Fibroblast of peridontal ligament (primary cell): Measurements from ENCODE around the gene GPR85.
"Not testable (repeated sequence)": the region's sequence is repeated elsewhere in the genome, so short reads cannot be mapped to it uniquely, and the experiment has no call there.

ENCODE experiments used
- DNase-seq: peaks from one replicate; pipeline ENCODE4 v3.0.0-alpha.2; 2010; ENCODE audit errors: extremely low read depth

The GPR85 gene

DNA sequence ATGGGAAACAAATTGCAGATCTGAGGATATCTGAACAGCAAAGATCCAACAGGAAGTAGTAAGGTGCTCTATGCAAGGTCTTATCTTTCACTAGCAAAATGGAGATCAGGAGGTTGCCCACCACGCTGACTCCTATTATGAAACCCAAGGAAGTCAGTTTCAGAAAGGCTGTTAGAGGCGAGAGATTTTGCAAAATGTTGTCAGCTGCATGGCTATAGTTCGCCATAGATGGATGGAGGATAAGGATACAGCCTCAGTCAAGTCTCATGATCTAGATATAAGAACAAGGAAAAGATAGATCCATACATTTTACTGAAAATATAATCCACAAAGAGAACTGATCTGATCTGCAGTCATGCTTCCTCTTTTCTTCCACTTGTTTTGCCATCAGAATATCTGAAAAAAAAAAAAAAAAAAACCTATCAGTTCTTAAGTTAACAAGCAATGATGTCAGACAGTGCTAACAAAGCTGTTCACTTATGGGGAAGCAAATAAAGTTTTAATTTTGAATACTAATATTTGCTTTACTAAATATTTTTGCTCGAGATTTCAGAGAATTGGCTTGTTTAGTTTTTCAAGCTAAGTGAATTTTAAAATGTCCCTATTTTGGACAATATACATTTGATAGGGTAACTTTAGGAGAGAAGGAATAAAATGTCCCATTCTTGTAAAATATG, 2.0 kb downstream of the GPR85 start:
- DNase-seq: no peak

DNA sequence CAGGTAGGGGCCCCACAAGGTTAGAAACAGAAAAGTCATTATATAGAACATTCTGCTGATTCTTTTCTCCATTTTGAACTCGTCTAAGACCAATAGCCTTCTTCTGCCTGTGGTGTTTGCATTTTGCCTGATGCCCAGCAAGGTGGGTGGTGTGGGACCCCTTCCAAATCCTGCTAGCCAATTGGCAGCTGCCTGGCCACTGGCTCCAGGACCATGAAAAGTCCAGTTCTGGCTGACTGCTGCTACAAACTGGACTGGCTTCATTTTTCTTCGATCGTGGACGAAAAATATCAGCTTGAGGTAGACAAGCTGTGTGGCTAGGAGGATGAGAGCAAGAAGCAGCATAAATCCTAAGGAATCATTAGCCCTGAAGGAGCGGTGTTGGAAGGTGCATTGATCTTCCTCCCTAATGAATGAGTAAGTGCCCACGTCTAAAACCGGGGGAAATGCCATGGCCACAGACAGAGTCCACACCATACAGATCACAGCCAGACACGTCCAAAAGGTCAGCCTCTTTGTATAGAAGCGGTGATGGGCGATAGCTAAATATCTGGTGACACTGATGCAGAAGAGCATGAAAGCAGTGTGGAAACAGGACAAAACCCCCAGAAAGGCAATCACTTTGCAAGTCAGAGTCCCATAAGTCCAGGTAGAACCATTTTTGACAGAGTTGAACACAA, 2.7 kb downstream of the GPR85 start:
- no peak for DNase-seq

DNA sequence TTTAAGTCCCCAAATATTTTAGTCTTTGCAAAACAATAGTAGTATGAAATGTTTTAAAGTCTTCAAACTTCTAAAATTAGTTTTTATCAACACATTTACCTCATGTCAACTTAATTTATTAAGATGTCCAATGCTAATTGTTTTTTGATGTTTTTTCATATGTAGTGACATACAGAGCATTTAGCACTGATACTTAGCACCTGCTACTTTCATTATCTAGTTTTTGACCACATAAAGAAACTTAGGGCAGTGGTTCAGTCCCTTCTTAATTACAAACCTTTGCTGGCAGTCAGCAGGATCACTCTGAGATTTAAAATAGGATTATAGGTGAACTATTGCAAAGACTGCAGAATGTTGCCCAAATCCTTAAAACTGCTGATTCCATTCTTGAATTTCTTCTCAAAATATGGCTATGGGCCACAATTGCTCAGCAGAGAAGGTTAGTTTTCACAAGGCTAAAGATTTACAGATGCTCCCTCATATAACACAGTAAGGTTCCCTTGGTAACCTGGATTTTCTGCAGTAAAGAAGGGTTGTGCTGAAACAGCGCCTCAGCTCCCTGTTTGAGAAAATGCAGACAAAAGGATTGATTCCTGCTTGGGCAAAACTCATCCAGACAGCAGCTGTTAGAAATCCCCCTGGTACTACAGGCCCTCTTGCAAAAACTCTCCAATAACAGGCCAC, 3.4 kb downstream of the GPR85 start:
- peak; percentile 15 for DNase-seq

DNA sequence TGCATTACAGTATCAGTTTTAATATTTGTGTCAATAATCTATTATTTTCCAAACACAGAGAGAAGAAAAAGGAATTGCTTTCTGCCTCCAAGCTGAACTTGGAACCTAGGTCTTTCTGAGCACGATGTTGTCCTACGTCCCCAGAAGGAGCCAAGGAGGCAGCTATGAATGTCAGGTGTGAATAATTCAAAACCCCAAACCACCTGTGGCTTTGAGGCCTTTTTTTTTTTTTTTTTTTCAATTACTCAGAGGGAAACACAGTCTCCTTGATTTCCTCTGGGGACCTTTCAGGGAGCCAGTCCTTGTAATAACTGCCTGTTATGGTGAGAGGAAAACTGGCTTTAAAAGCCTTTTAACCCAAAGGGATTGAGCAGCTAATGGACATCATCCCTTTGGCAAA, 8.3 kb downstream of the GPR85 start:
- DNase-seq: no peak

DNA sequence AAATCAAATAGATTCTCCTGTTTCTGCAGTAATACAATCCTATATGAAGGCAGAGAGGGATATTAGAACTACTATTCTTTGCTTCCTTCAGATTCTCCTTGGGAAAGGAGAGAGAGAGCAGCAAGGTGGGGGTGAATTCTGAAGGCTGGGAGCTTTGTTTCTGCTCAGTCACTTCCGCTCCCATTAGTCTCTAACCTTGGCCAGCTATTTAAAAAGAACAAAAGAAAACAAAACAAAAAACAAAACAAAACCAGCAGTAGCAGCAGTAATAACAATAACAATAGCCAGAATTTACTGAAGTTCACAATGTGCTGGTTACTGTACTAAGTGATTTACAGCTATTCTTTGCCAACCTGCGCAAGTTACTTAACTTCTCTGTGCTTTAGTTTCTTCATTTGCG, 9.9 kb downstream of the GPR85 start:
- DNase-seq: no peak

DNA sequence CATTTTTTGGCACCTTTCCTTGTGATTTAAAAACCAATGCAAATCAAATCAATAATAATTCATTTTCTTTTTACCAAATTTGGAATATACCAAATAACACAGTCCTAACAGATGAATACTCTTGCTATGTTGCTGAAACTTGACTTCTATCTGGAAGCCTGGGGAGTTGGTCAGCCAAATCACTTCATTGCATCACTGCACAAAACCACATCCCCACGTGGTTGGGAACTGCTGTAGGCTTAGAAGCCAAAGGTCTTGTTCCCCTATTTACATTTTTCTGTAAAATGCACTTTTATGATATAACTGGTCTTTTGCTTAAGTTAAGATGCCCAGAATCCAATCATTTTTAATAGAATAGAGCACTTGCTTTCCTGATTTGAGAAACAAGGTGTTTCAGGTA, 15.2 kb downstream of the GPR85 start:
- peak; percentile 83 for DNase-seq

DNA sequence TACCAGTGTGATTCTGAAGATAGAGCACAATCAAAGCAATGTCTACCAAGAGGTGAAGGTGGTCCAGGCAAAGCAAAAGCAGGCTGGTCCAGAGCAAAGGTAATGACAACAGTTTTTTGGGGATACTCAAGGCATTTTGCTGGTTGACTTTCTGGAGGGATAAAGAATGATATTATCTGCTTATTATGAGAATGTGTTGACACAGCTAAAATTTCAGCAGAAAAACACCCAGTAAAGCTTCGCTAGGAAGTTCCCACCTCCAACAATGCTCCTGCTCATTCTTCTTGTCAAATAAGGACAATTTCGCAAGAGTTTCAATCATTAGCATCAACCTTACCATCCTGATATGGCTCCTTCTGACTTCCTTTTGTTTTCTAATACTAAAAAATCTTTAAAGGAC, 24.1 kb downstream of the GPR85 start:
- DNase-seq: no peak

DNA sequence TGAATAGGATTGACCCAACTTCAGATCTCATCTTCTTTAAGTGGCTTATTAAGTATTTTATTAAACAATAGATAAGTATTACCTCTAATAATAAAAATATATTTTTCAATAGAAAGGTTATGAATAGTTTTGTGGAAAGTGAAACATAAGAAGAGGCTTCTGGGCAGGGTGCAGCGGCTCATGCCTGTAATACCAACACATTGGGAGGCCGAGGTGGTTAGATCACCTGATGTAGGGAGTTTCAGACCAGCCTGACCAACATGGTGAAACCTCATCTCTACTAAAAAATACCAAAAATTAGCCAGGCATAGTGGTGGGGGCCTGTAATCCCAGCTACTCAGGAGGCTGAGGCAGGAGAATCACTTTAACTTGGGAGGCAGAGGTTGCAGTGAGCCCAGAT, 26.5 kb downstream of the GPR85 start:
- no peak for DNase-seq

DNA sequence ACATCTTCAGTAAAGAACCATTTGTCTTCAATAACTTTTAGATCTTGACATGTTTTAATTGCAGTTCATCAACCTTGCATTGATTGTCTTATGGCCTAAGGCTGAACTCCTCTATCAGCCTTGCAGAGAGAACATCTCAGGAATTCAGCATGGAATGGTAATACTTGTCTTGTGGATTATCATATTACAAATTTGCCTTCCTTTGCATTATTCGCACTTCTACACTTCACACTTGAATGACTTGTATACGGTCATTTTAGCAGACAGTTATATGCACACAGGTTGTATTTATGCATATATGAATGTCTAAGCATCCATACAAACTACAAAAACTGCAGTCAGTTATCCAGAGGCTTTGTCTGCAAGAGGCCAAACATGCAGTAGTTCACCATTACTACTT, 31.7 kb downstream of the GPR85 start:
- DNase-seq: no peak

DNA sequence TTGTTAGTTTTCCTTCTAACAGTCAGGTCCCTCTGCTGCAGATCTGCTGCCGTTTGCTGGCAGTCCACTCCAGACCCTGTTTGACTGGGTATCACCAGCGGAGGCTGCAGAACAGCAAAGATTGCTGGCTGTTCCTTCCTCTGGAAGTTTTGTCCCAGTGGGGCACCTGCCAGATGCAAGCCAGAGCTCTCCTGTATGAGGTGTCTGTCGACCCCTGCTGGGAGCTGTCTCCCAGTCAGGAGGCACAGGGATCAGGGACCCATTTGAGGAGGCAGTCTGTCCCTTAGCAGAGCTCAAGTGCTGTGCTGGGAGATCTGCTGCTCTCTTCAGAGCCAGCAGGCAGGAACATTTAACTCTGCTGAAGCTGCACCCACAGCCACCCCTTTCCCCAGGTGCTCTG, 32.4 kb downstream of the GPR85 start:
- DNase-seq: not testable (repeated sequence)

DNA sequence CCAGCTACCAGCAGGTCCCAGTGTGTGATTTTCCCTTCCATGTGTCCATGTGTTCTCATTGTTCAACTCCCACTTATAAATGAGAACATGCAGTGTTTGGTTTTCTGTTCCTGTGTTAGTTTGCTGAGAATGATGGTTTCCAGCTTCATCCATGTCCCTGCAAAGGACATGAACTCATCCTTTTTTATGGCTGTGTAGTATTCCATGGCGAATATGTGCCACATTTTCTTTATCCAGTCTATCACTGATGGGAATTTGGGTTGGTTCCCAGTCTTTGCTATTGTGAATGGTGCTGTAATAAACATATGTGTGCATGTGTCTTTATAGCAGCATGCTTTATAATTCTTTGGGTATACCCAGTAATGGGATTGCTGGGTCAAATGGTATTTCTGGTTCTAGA, 37.4 kb downstream of the GPR85 start:
- not testable (repeated sequence) for DNase-seq

DNA sequence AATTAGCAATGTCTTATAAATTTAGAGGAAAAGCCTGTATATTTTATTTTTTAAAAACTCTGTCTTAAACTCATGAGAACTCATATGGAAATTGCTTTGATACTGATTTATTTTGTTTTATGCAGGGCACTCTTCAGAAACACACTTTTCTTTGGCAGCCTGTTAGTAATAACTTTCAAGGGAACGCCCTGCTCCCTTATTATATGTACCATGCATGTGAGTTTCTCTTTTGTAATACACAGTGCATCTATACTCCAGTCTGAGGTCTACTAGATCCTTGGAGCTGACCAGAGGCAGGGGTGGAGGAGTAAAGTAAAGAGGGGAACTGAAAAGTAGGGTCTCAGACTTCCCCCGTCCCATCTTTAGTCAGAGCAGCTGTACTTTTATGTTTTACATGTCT, 40.2 kb downstream of the GPR85 start:
- DNase-seq: no peak

DNA sequence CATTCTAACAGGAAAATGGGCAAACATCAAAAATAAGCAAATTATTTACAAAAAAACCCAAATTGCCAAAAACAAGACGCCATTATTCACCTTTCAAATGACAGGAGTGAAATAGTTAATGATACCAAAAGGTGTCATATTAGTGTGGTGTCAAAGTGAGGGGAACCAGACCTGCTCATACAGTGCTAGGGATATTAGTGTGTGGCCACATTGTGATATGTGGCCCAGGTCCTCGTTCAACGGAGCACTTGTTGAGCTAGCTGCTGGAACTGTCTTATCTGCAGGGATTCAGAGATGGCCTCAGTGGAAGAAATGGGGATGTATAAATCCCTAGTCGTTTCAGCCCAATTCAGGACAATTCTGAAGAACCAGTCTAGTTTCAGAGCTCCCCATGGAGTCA, 41.2 kb downstream of the GPR85 start:
- DNase-seq: no peak

DNA sequence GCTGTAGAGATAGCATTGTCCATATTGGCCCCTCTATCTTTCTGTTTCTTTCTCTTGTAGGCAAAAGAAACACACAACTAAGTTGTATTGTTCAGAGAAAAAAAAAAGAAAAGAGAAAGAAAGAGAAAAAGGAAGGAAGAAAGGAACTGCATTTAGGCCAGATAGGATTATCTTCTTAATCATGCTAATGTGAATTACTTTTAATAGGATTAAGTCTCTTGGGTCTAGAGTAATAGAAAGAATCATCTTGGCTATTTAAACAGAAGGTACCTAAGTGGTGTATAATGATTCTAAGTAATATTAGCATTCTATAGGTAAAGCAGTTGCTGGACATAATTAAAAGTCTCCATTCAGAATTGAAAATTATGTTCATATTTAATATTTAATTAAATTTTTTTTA, 42.2 kb downstream of the GPR85 start:
- no peak for DNase-seq

DNA sequence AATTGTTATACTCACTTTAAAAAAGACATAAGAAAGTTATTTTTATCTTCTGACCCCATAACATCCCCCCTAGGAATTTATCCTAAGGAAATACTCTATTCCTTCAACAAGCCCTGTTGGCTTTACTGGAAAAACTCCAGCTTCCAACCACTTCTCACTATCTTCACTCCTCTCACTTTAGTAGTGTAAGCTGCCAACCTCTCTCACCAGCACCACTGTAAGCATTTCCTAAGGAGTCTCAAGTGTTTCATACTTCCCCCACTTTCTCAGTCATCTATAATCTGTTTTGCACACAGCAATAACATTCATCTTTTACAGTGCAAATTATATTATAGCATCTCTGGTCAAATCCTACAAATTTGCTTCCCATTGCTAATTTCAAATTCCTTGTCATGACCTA, 45.8 kb downstream of the GPR85 start:
- no peak for DNase-seq

DNA sequence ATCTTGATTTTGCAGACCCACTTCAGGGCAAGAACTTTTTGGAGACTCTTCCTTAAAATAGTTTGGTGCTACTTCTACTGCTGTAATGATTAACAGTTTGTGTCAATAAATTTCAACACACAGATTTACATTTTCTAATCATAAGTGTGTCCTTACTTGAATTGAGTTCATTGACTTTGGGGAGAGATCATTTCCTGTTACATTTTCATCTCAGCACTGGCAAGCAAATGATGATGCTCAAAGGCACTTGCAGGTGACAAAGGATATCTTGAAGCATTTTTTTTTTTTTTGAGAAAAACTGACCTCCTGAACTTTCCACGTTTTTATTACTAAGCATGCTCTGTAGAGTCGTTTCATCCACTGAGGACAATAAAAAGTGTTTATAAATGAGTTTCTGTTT, 52.7 kb downstream of the GPR85 start:
- no peak for DNase-seq
